HCT116 (cell line): ENCODE measurements around the gene SIRT7. TPM values are rescaled to one million over a fixed set of nuclear protein-coding genes. Genes with fewer than 3 reads are reported as not detected.

ENCODE experiments used
- ATAC-seq: fragments of 200-7000 bp; cut with Tn5 transposase; 2 replicates; pipeline ENCODE4 v1.9.1; 2020; ENCODE audit warnings: mild to moderate bottlenecking, moderate library complexity
- BruUV-seq: library from RNA; stranded (reverse); fragments of 400-500 nt; replicated peaks from 2 replicates; lab custom pipeline; 2021; lab: Mats Ljungman, UMichigan
- CTCF ChIA-PET: fragments of 300-600 bp; sonication (Branson Sonifier 250); formaldehyde crosslinking; loops from one replicate; lab custom pipeline; 2021; ENCODE audit warnings: antibody characterized with exemption; lab: Charles Lee
- POLR2A ChIA-PET: fragments of 300-600, 350-600 bp; sonication (Branson Sonifier 250); formaldehyde crosslinking; loops from one replicate; lab custom pipeline; 2021; ENCODE audit warnings: antibody characterized with exemption; lab: Charles Lee
- RAD21 ChIA-PET, 2 experiments: fragments of 300-600 bp; sonication (Branson Sonifier 250); formaldehyde crosslinking; loops; one replicate each; lab custom pipeline; 2023; ENCODE audit warnings: low total read pairs in 2 of 2; ENCODE audit not compliant: uncharacterized antibody in 2 of 2, unreplicated experiment in 2 of 2, low non-redundant PET in 1 of 2; lab: Charles Lee
- DNase-seq: peaks from one replicate; pipeline ENCODE4 v3.0.0-alpha.2; 2010; ENCODE audit warnings: low read depth, low spot score
- H2AFZ ChIP-seq: fragments of 200-600 bp; shearing (Covaris generic), sonication (generic); 2 replicates; pipeline ENCODE4 v1.6.1; 2017; ENCODE audit warnings: low read depth, mixed run types, mixed read lengths, antibody characterized with exemption, low read length; ENCODE audit not compliant: poor library complexity, severe bottlenecking
- H3K27ac ChIP-seq: 2 replicates; pipeline ENCODE4 v1.5.1; 2012; ENCODE audit warnings: low read depth, low read length
- H3K27me3 ChIP-seq: fragments of 200-600 bp; sonication (generic); 2 replicates; pipeline ENCODE4 v1.6.1; 2016; ENCODE audit warnings: mixed run types, low read length, mixed read lengths; ENCODE audit not compliant: insufficient read depth
- H3K36me3 ChIP-seq, 2 experiments: fragments of 200-500 bp in 1 of 2; fragments of 200-600 bp in 1 of 2; sonication (Bioruptor generic) in 1 of 2; sonication (generic) in 1 of 2; 2 replicates each; pipeline versions ENCODE4 v1.5.1 to v1.6.1; 2014 to 2016; ENCODE audit warnings: low read length in 2 of 2, inconsistent platforms in 1 of 2, mixed read lengths in 1 of 2, mixed run types in 1 of 2; ENCODE audit not compliant: insufficient read depth in 2 of 2, control insufficient read depth in 1 of 2
- H3K4me1 ChIP-seq, 2 experiments: fragments of 200-600 bp in 1 of 2; sonication (generic) in 1 of 2; 2 replicates each; pipeline versions ENCODE4 v1.5.1 to v1.6.1; 2012 to 2017; ENCODE audit warnings: low read length in 2 of 2, inconsistent platforms in 1 of 2, mild to moderate bottlenecking in 1 of 2, mixed read lengths in 1 of 2, mixed run types in 1 of 2, moderate library complexity in 1 of 2; ENCODE audit not compliant: insufficient read depth in 2 of 2, control insufficient read depth in 1 of 2
- H3K4me2 ChIP-seq: fragments of 200-600 bp; sonication (generic); 2 replicates; pipeline ENCODE4 v1.6.1; 2017; ENCODE audit warnings: mixed run types, low read length, mixed read lengths
- H3K4me3 ChIP-seq, 2 experiments: fragments of 200-600 bp in 1 of 2; sonication (generic) in 1 of 2; replicated peaks in 1 of 2; 2 replicates each; pipeline ENCODE4 v1.5.1; 2011 to 2016; ENCODE audit warnings: low read length in 2 of 2, control low read depth in 1 of 2, low read depth in 1 of 2, mild to moderate bottlenecking in 1 of 2, mixed read lengths in 1 of 2, mixed run types in 1 of 2
- H3K79me2 ChIP-seq: fragments of 200-600 bp; sonication (generic); 2 replicates; pipeline ENCODE4 v1.6.1; 2017; ENCODE audit warnings: mild to moderate bottlenecking, mixed run types, low read length, moderate library complexity, mixed read lengths; ENCODE audit not compliant: insufficient read depth
- H3K9ac ChIP-seq: fragments of 200-600 bp; sonication (generic); 2 replicates; pipeline ENCODE4 v1.6.1; 2016; ENCODE audit warnings: low read length, mixed read lengths
- H3K9me2 ChIP-seq: fragments of 200-600 bp; sonication (generic), shearing (Covaris generic); 2 replicates; pipeline ENCODE4 v1.6.1; 2017; ENCODE audit warnings: mixed run types, mild to moderate bottlenecking, moderate library complexity; ENCODE audit not compliant: insufficient read depth
- H3K9me3 ChIP-seq, 2 experiments: fragments of 200-500 bp in 1 of 2; fragments of 200-600 bp in 1 of 2; sonication (Bioruptor generic) in 1 of 2; sonication (generic) in 1 of 2; 2 replicates each; pipeline ENCODE4 v1.6.1; 2014 to 2017; ENCODE audit warnings: low read length in 2 of 2, mixed read lengths in 2 of 2, inconsistent platforms in 1 of 2, low read depth in 1 of 2, mild to moderate bottlenecking in 1 of 2, mixed run types in 1 of 2, moderate library complexity in 1 of 2; ENCODE audit not compliant: control insufficient read depth in 1 of 2, insufficient read depth in 1 of 2
- H4K20me1 ChIP-seq: fragments of 200-600 bp; sonication (generic), shearing (Covaris generic); 2 replicates; pipeline ENCODE4 v1.6.1; 2017; ENCODE audit warnings: mixed run types, mild to moderate bottlenecking, moderate library complexity; ENCODE audit not compliant: insufficient read depth
- ATF3 ChIP-seq: IDR thresholded peaks from 2 replicates; pipeline ENCODE4 v1.6.1; 2012
- CEBPB ChIP-seq: IDR thresholded peaks from 2 replicates; pipeline ENCODE4 v1.6.1; 2012; ENCODE audit warnings: low read depth
- CTCF ChIP-seq, 3 experiments: fragments of 200-600 bp in 1 of 3; sonication (generic) in 1 of 3; IDR thresholded peaks in 2 of 3; conservative IDR thresholded peaks in 1 of 3; 2 replicates each; pipeline ENCODE4 v1.5.1; 2012 to 2017; ENCODE audit warnings: low read depth in 2 of 3, low read length in 2 of 3, antibody characterized with exemption in 1 of 3, borderline replicate concordance in 1 of 3, control low read depth in 1 of 3, mild to moderate bottlenecking in 1 of 3, mixed read lengths in 1 of 3, mixed run types in 1 of 3, moderate library complexity in 1 of 3; ENCODE audit not compliant: insufficient read depth in 1 of 3
- ELF1 ChIP-seq: IDR thresholded peaks from 2 replicates; pipeline ENCODE4 v1.6.1; 2012; ENCODE audit warnings: low read depth, borderline replicate concordance
- FOSL1 ChIP-seq: IDR thresholded peaks from 2 replicates; pipeline ENCODE4 v1.6.1; 2012; ENCODE audit warnings: low read depth
- JUND ChIP-seq: IDR thresholded peaks from 2 replicates; pipeline ENCODE4 v1.6.1; 2012
- MAX ChIP-seq: IDR thresholded peaks from 2 replicates; pipeline ENCODE4 v1.6.1; 2012
- RAD21 ChIP-seq: IDR thresholded peaks from 2 replicates; pipeline ENCODE4 v1.6.1; 2012; ENCODE audit warnings: low read depth, mild to moderate bottlenecking
- SIN3A ChIP-seq: IDR thresholded peaks from 2 replicates; pipeline ENCODE4 v1.6.1; 2012; ENCODE audit warnings: low read depth
- SP1 ChIP-seq: IDR thresholded peaks from 2 replicates; pipeline ENCODE4 v1.6.1; 2012; ENCODE audit warnings: low read depth
- TCF7L2 ChIP-seq: IDR thresholded peaks from 2 replicates; pipeline ENCODE4 v1.7.0; 2011; ENCODE audit warnings: borderline replicate concordance, inconsistent platforms; ENCODE audit not compliant: insufficient read depth, insufficient read length; ENCODE audit errors: extremely low read depth
- YY1 ChIP-seq: IDR thresholded peaks from 2 replicates; pipeline ENCODE4 v1.6.1; 2011; ENCODE audit warnings: low read length, low read depth, moderate library complexity, mild to moderate bottlenecking; ENCODE audit not compliant: insufficient replicate concordance; ENCODE audit errors: extremely low read depth
- ZBTB33 ChIP-seq: IDR thresholded peaks from 2 replicates; pipeline ENCODE4 v1.6.1; 2011; ENCODE audit warnings: mild to moderate bottlenecking, low read length, moderate library complexity; ENCODE audit not compliant: insufficient replicate concordance; ENCODE audit errors: extremely low read depth
- ZFX ChIP-seq: fragments of 450-650 bp; IDR thresholded peaks from 2 replicates; pipeline ENCODE4 v1.6.1; 2017
- intact Hi-C: fragments of 100-400 bp; cut with micrococcal nuclease; formaldehyde crosslinking; loops from 2 replicates; pipeline ENCODE4 v1.10.0; 2022
- total RNA-seq: library from RNA; stranded (reverse); gene quantifications from one replicate; pipeline ENCODE4 v1.2.1, GENCODE V29; 2021; ENCODE audit not compliant: unreplicated experiment

The SIRT7 gene
- total RNA-seq, 1 experiment from 2014 or later, result 62.6 TPM

GRCh38 chr17:81948635-81949378 lies 30.8 kb upstream of the SIRT7 start (continued):
- TF ChIP-seq ZBTB33 (no peak), JUND (no peak), ELF1 (no peak), ZFX (no peak), SIN3A (no peak), CEBPB (no peak), MAX (no peak), RAD21 (no peak)

GRCh38 chr17:81947189-81947588 lies 29.2 kb upstream of the SIRT7 start, which contains the start of gene MYADML2:
TSS of gene MYADML2 (minus strand) at chr17:81947233. CDS start at chr17:81941741, 5,492 bp downstream.
- Histone ChIP-seq H2AFZ (no peak within 1 kb of the TSS), H3K36me3 (no peaks in the 10 kb centered on the region), H3K4me2 (no peak within 1 kb of the TSS), H3K9ac (no peak within 1 kb of the TSS), H3K4me1 (peaks cover 0 to 10% of the 10 kb centered on the region in 2 experiments; a peak in 1 of 4 replicates), H3K79me2 (no peaks in the 10 kb centered on the region), H3K9me2 (no peaks in the 10 kb centered on the region), H4K20me1 (no peaks in the 10 kb centered on the region), H3K27me3 (no peaks in the 10 kb centered on the region), H3K27ac (no peak within 1 kb of the TSS), H3K9me3 (no peaks in the 10 kb centered on the region), H3K4me3 (no peak within 1 kb of the TSS)
- no TSS peak for BruUV-seq
- TF ChIP-seq YY1 (no peak), SP1 (no peak), MAX (no peak), SIN3A (no peak), CTCF (IDR thresholded peaks at IDR 0.05 in 2 of 3, conservative IDR thresholded peaks at IDR 0.05 in 1 of 3; ENCODE audit: borderline replicate concordance in 1 of 3, insufficient read depth in 1 of 3, low read depth in 2 of 3, low read length in 2 of 3) (no peak), JUND (no peak), ELF1 (no peak), ATF3 (no peak), FOSL1 (no peak), TCF7L2 (no peak)
- ATAC-seq, result no peak
- intact Hi-C loops, result no loop called here
- ChIA-PET CTCF (interaction anchor here (0.7 to 1.0 kb wide), 2 partner anchors 12 kb away, joined by 3 to 4 read pairs; no protein-coding TSS in a partner anchor), POLR2A (no interaction called here), RAD21 (no interaction called here)
- no peak for DNase-seq
